A673 (cell line): ENCODE data around the gene ING4. TPM values are rescaled to one million over a fixed set of nuclear protein-coding genes. Genes with fewer than 3 reads are reported as not detected.

ENCODE experiments used
- BruUV-seq: library from RNA; stranded (reverse); fragments of 400-500 nt; replicated peaks from 2 replicates; lab custom pipeline; 2021; lab: Mats Ljungman, UMichigan
- CTCF ChIA-PET: fragments of 300-600 bp; sonication (Branson Sonifier 250); formaldehyde crosslinking; loops from one replicate; lab custom pipeline; 2022; ENCODE audit warnings: antibody characterized with exemption; lab: Charles Lee
- POLR2A ChIA-PET: fragments of 300-600 bp; sonication (Branson Sonifier 250); formaldehyde crosslinking; loops from one replicate; lab custom pipeline; 2022; ENCODE audit warnings: antibody characterized with exemption; ENCODE audit not compliant: low non-redundant PET; lab: Charles Lee
- DNase-seq: peaks from one replicate; pipeline ENCODE4 v3.0.0-alpha.2; 2015; ENCODE audit warnings: low spot score
- H3K27ac ChIP-seq: fragments of 200-600 bp; sonication (generic); 2 replicates; pipeline ENCODE4 v1.5.1; 2016; ENCODE audit warnings: mixed run types, low read depth, mild to moderate bottlenecking, mixed read lengths, antibody characterized with exemption, low read length; ENCODE audit not compliant: poor library complexity, severe bottlenecking
- H3K27me3 ChIP-seq: fragments of 200-600 bp; sonication (generic); replicated peaks from 2 replicates; pipeline ENCODE4 v1.6.1; 2017; ENCODE audit warnings: mixed run types, low read depth, mild to moderate bottlenecking, mixed read lengths, antibody characterized with exemption, low read length; ENCODE audit not compliant: insufficient read depth, poor library complexity
- H3K36me3 ChIP-seq: fragments of 200-600 bp; sonication (generic); 2 replicates; pipeline ENCODE4 v1.6.1; 2016; ENCODE audit warnings: mixed run types, mild to moderate bottlenecking, mixed read lengths, antibody characterized with exemption, low read length; ENCODE audit not compliant: insufficient read depth, poor library complexity, severe bottlenecking
- H3K4me1 ChIP-seq: fragments of 200-600 bp; sonication (generic); 2 replicates; pipeline ENCODE4 v1.6.1; 2017; ENCODE audit warnings: mixed run types, mild to moderate bottlenecking, mixed read lengths, antibody characterized with exemption, low read length; ENCODE audit not compliant: insufficient read depth, poor library complexity, severe bottlenecking
- H3K4me3 ChIP-seq: fragments of 200-600 bp; sonication (generic); 2 replicates; pipeline ENCODE4 v1.5.1; 2016; ENCODE audit warnings: low read depth, mixed run types, mild to moderate bottlenecking, mixed read lengths, low read length; ENCODE audit not compliant: poor library complexity, severe bottlenecking
- H3K9me3 ChIP-seq: fragments of 200-600 bp; sonication (generic); 2 replicates; pipeline ENCODE4 v1.6.1; 2016; ENCODE audit warnings: mixed run types, low read depth, mild to moderate bottlenecking, mixed read lengths, antibody characterized with exemption, low read length; ENCODE audit not compliant: poor library complexity, severe bottlenecking
- CTCF ChIP-seq: fragments of 300-800, 200-600 bp; sonication (generic); conservative IDR thresholded peaks from 2 replicates; pipeline ENCODE4 v1.5.1; 2017; ENCODE audit warnings: low read depth, mild to moderate bottlenecking, antibody characterized with exemption, low read length, moderate library complexity, mixed read lengths
- EZH2 ChIP-seq: fragments of 200-600 bp; sonication (generic); IDR thresholded peaks from 2 replicates; pipeline ENCODE4 v1.6.1; 2017; ENCODE audit warnings: borderline replicate concordance, low read depth, mild to moderate bottlenecking, mixed read lengths, antibody characterized with exemption, low read length; ENCODE audit not compliant: poor library complexity, severe bottlenecking
- intact Hi-C: fragments of 100-400 bp; cut with micrococcal nuclease; formaldehyde crosslinking; loops from one replicate; pipeline ENCODE4 v1.10.0; 2022; ENCODE audit not compliant: unreplicated experiment
- total RNA-seq: library from RNA; stranded (reverse); gene quantifications from 2 replicates; pipeline ENCODE4 v1.2.3, GENCODE V29; 2021

Gene ING4
- total RNA-seq, 1 experiment from 2014 or later: 21.4 TPM

DNA sequence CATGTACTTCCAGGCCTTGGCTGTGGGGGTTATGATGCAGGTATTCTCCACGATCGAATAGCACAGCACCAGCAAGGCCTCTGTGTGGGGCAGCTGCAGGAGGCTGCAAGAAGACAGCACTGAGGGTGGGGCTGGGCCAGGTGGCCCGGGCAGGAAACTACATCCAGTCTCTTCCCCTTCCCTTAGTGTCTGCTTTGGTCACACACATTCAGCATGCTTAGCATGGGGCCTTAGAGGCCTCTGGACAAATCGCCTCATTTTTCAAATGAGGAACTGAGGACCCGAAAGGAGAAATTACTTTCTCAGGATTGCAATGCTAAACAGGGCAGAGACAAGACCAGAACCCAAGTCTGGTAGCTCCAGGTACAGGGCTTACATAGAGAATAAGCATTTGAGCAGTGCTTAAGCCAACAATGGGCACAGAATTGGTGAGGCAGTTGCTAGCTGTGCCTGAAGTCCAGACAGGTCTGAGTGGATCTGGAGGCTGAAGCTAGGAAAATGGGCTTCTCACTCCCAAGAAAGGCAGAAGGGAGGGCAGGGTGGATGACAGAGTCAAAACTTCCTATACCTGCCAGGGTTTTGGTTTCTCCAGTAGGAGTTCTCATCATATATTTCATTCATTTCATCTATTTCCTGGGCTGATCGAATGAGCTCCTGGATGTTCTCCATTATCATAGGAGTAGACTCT is 19.2 kb downstream of the ING4 start:
- H3K36me3 ChIP-seq: peaks cover 3% of the 10 kb centered on the region
- no peaks in the 10 kb centered on the region for H3K27me3 ChIP-seq
- H3K9me3 ChIP-seq: no peaks in the 10 kb centered on the region
- ChIA-PET POLR2A (no interaction called here), CTCF (no interaction called here)
- intact Hi-C loops: loop anchor here (2.0 kb wide), 1 partner anchor 29 kb away; no protein-coding TSS in a partner anchor
- no peak overlapping the region for H3K27ac ChIP-seq
- no peak for TF ChIP-seq EZH2
- TF ChIP-seq CTCF: no peak
- DNase-seq: no peak
- BruUV-seq: no TSS peak
- H3K4me1 ChIP-seq: peaks cover 3% of the 10 kb centered on the region
- H3K4me3 ChIP-seq: no peak overlapping the region

GRCh38 chr12:6641131-6641530 is 21.8 kb downstream of the ING4 start:
- no peaks in the 10 kb centered on the region for H3K36me3 ChIP-seq
- ChIA-PET CTCF (no interaction called here), POLR2A (no interaction called here)
- no peaks in the 10 kb centered on the region for H3K9me3 ChIP-seq
- BruUV-seq: no TSS peak
- TF ChIP-seq CTCF: no peak
- no peak for TF ChIP-seq EZH2
- H3K4me1 ChIP-seq: no peaks in the 10 kb centered on the region
- no peak overlapping the region for H3K27ac ChIP-seq
- no peaks in the 10 kb centered on the region for H3K27me3 ChIP-seq
- no peak for DNase-seq
- intact Hi-C loops: no loop called here
- H3K4me3 ChIP-seq: no peak overlapping the region

DNA sequence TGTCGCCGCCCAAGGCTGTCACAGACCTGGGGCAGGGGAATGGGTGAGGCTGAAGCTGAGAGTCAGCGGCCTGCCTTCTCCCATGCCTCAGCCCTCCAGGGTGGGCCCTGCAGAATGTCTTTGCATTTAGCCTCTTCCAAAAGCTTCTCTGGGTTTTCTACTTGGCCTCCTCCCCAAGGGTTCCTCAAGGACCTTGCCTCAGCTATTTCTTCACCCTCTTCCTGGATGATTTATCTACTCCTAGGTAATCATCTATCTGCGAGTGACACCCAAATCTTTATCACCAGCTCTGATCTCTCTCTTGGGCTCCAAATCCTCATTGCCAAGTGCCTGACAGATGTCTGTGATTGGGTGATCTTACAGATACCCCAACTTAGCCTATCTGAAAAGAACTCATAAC is 22.4 kb downstream of the ING4 start:
- TF ChIP-seq CTCF (no peak), EZH2 (no peak)
- intact Hi-C loops: no loop called here
- CTCF ChIA-PET: no interaction called here

More for the DNA sequence above, 22.4 kb downstream of the ING4 start:
- Histone ChIP-seq H3K27me3 (no peaks in the 10 kb centered on the region), H3K4me3 (no peak overlapping the region), H3K36me3 (no peaks in the 10 kb centered on the region), H3K27ac (no peak overlapping the region), H3K4me1 (no peaks in the 10 kb centered on the region), H3K9me3 (no peaks in the 10 kb centered on the region)
- no TSS peak for BruUV-seq
- POLR2A ChIA-PET: no interaction called here
- no peak for DNase-seq
